Glutamatergic neuron (in vitro differentiated cells): ENCODE results near the gene SLC27A5. TPM values are rescaled to one million over a fixed set of nuclear protein-coding genes. Genes with fewer than 3 reads are reported as not detected.

ENCODE experiments used
- DNase-seq: peaks from one replicate; pipeline ENCODE4 v3.0.0; 2022
- H3K27ac Mint-ChIP-seq: one replicate; pipeline ENCODE4 v1.8.0; 2020; ENCODE audit warnings: mild to moderate bottlenecking, mixed read lengths, inconsistent platforms; ENCODE audit not compliant: unreplicated experiment
- H3K27me3 Mint-ChIP-seq: one replicate; pipeline ENCODE4 v1.8.0; 2020; ENCODE audit warnings: mild to moderate bottlenecking, moderate library complexity, mixed read lengths, inconsistent platforms; ENCODE audit not compliant: unreplicated experiment
- H3K36me3 Mint-ChIP-seq: one replicate; pipeline ENCODE4 v1.8.0; 2020; ENCODE audit warnings: mild to moderate bottlenecking, mixed read lengths, inconsistent platforms; ENCODE audit not compliant: unreplicated experiment
- H3K4me1 Mint-ChIP-seq: one replicate; pipeline ENCODE4 v1.8.0; 2020; ENCODE audit warnings: mild to moderate bottlenecking, low read depth, mixed read lengths, inconsistent platforms; ENCODE audit not compliant: unreplicated experiment
- H3K4me3 Mint-ChIP-seq: one replicate; pipeline ENCODE4 v1.8.0; 2020; ENCODE audit warnings: mild to moderate bottlenecking, mixed read lengths, inconsistent platforms; ENCODE audit not compliant: unreplicated experiment
- H3K9me3 Mint-ChIP-seq: one replicate; pipeline ENCODE4 v1.8.0; 2020; ENCODE audit warnings: mild to moderate bottlenecking, moderate library complexity, mixed read lengths, inconsistent platforms; ENCODE audit not compliant: unreplicated experiment
- long read RNA-seq: library from polyadenylated mRNA; unstranded; transcript quantifications from one replicate; pipeline ENCODE4 v2.0.0, GENCODE V29; 2020; ENCODE audit not compliant: unreplicated experiment
- total RNA-seq: library from RNA; stranded (reverse); fragmentation: NEBNext Ultra II Directional; extraction: Animal tissue kit (Norgen Biotek cat#: 25700); gene quantifications from one replicate; pipeline ENCODE4 v1.2.1, GENCODE V29; 2021; ENCODE audit not compliant: unreplicated experiment
- TF ChIP-seq, protein P1 (sequence below): fragments of 200-600 bp; sonication (generic); IDR thresholded peaks from one replicate; pipeline ENCODE4 v1.5.0; 2021; ENCODE audit not compliant: partially characterized antibody, unreplicated experiment

SLC27A5 gene, protein sequence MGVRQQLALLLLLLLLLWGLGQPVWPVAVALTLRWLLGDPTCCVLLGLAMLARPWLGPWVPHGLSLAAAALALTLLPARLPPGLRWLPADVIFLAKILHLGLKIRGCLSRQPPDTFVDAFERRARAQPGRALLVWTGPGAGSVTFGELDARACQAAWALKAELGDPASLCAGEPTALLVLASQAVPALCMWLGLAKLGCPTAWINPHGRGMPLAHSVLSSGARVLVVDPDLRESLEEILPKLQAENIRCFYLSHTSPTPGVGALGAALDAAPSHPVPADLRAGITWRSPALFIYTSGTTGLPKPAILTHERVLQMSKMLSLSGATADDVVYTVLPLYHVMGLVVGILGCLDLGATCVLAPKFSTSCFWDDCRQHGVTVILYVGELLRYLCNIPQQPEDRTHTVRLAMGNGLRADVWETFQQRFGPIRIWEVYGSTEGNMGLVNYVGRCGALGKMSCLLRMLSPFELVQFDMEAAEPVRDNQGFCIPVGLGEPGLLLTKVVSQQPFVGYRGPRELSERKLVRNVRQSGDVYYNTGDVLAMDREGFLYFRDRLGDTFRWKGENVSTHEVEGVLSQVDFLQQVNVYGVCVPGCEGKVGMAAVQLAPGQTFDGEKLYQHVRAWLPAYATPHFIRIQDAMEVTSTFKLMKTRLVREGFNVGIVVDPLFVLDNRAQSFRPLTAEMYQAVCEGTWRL
- 7.4 TPM for total RNA-seq
- long read RNA-seq, transcript SLC27A5-204 (3 exons, 643 nt): major isoform, 5 of 5 reads
- long read RNA-seq, partial matches to known transcripts: 0 of 5 reads
- long read RNA-seq, other reads (novel, unspliced or antisense): 0 of 5 reads

DNA sequence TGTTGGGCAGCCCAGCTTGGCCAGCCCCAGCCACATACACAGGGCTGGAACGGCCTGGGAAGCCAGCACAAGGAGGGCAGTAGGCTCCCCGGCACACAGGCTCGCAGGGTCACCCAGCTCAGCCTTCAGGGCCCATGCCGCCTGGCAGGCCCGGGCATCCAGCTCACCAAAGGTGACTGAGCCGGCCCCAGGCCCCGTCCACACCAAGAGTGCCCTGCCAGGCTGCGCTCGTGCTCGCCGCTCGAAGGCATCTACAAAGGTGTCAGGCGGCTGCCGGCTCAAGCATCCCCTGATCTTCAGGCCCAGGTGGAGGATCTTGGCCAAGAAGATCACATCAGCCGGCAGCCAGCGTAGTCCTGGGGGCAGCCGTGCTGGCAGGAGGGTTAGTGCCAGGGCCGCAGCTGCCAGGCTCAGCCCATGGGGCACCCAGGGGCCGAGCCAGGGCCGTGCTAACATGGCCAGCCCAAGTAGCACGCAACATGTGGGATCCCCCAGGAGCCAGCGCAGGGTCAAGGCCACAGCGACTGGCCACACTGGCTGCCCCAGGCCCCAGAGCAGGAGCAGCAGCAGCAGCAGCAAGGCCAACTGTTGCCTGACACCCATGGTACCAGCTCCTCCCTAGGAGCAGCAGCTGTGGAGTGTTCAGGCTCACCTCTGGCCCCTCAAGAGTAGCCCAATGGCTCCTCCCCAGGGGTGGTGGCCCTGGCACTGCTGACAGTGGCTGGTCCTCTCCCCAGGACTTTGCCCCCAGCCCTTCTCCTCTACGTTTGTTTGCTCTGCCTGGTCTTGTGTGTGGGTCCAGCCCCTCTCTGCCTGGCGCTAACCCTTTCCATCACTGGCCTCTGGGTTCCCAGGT lies at the start of gene SLC27A5:
SLC27A5 (minus strand) TSS at position 640 of the 856 bp plus-strand sequence; CDS start at position 603, 37 bp downstream.
- H3K27ac Mint-ChIP-seq: no peak within 1 kb of the TSS
- H3K27me3 Mint-ChIP-seq: peaks cover 10% of the 10 kb centered on the region
- TF ChIP-seq, protein P1, sequence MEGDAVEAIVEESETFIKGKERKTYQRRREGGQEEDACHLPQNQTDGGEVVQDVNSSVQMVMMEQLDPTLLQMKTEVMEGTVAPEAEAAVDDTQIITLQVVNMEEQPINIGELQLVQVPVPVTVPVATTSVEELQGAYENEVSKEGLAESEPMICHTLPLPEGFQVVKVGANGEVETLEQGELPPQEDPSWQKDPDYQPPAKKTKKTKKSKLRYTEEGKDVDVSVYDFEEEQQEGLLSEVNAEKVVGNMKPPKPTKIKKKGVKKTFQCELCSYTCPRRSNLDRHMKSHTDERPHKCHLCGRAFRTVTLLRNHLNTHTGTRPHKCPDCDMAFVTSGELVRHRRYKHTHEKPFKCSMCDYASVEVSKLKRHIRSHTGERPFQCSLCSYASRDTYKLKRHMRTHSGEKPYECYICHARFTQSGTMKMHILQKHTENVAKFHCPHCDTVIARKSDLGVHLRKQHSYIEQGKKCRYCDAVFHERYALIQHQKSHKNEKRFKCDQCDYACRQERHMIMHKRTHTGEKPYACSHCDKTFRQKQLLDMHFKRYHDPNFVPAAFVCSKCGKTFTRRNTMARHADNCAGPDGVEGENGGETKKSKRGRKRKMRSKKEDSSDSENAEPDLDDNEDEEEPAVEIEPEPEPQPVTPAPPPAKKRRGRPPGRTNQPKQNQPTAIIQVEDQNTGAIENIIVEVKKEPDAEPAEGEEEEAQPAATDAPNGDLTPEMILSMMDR: no peak
- no peak for DNase-seq
- H3K4me3 Mint-ChIP-seq: no peak within 1 kb of the TSS
- peaks cover 9% of the 10 kb centered on the region for H3K4me1 Mint-ChIP-seq
- no peaks in the 10 kb centered on the region for H3K36me3 Mint-ChIP-seq
- peaks cover 11% of the 10 kb centered on the region for H3K9me3 Mint-ChIP-seq

DNA sequence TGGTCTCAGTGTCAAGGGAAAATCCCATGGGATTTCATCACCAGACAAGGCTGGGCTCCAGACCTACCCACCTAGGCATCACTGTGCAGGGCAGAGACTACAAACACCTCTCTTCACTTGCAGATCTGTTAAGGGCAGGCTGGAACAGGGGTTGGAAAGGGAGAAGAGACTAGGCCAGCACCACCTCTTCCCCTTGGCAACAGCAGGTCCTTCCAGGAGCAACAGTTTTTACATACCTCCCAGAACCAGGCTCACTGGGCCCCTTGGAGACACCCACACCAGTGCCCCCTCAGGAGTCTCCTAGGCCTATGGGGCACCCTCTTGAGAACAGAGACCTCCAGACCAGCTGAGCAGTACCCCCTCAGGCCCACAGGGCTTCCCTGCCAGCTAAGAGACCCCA lies 49.1 kb upstream of the SLC27A5 start:
- Mint-ChIP-seq H3K27me3 (peaks cover 9% of the 10 kb centered on the region), H3K4me1 (peaks cover 16% of the 10 kb centered on the region), H3K27ac (no peak overlapping the region), H3K4me3 (no peak overlapping the region), H3K36me3 (no peaks in the 10 kb centered on the region), H3K9me3 (peaks cover 15% of the 10 kb centered on the region)
- no peak for DNase-seq
- TF ChIP-seq, protein P1: no peak

DNA sequence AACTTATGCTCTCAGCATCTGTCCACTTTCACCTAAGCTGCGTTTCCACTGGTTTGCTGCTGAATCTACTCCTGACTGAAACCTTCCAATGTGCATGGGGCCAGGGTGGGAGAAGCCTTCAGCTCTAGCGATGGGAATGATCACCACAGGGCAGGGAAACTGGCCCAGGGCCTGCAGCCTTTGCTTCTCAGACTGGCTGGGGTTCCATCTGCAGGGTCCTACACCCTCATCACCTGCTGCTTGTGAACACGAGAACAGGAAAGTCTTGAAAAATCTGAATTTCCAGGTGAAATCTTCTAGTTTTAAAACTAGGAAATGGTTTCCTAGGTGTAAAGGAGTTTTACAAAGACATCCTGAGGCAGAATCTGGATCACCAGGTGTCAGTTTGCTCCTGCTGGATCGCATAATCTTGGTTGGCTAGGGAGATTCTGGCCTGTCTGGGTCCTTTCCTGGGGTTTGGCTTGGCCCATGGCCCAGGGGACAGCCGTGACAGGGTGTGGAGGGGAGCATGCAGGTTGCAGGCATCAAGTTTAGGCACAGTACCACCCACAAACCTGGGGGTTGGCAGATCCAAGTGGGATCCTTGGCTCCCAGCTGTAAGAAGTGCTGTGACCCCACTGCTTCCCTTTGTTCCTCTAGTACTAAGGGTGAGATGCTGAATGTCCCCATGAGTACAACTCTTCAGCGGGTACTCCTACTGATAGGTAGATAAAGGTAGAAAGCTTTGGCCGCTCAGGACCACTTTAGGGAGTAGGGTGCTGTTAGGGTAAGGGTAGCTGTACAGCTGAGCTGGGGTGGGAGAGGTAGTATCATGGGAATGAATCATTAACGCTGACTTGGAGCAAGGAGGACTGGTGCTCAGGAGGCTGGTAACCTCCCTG lies 48.5 kb upstream of the SLC27A5 start:
- H3K27ac Mint-ChIP-seq: peak overlapping the region; percentile 93

More for the DNA sequence above, 48.5 kb upstream of the SLC27A5 start:
- Mint-ChIP-seq H3K4me1 (peaks cover 16% of the 10 kb centered on the region), H3K9me3 (peaks cover 16% of the 10 kb centered on the region), H3K36me3 (no peaks in the 10 kb centered on the region), H3K27me3 (peaks cover 10% of the 10 kb centered on the region), H3K4me3 (peak overlapping the region; percentile 95)
- TF ChIP-seq, protein P1: no peak
- no peak for DNase-seq
